ENCODE data around the gene TMED6.
"Not testable (repeated sequence)": the region's sequence is repeated elsewhere in the genome, so short reads cannot be mapped to it uniquely, and the experiment has no call there.

Gene TMED6

GRCh38 chr16:69365901-69366300 lies 14.3 kb upstream of the TMED6 start:
- CTCF ChIA-PET = no interaction called here
- no peak for TF ChIP-seq CTCF (conservative IDR thresholded peaks at IDR 0.05; ENCODE audit: low read depth)
- no peak for DNase-seq (ENCODE audit: low spot score)
- H3K27ac ChIP-seq = no peak overlapping the region
- POLR2A ChIA-PET (ENCODE audit: low non-redundant PET) = no interaction called here

- ChIA-PET POLR2A (ENCODE audit: low non-redundant PET) (no interaction called here), CTCF (no interaction called here)
- TF ChIP-seq CTCF (conservative IDR thresholded peaks at IDR 0.05; ENCODE audit: low read depth) = no peak
- H3K27ac ChIP-seq = no peak overlapping the region
- no peak for DNase-seq (ENCODE audit: low spot score)
Measured at GRCh38 chr16:69364088-69364487, 12.5 kb upstream of the TMED6 start.

DNA sequence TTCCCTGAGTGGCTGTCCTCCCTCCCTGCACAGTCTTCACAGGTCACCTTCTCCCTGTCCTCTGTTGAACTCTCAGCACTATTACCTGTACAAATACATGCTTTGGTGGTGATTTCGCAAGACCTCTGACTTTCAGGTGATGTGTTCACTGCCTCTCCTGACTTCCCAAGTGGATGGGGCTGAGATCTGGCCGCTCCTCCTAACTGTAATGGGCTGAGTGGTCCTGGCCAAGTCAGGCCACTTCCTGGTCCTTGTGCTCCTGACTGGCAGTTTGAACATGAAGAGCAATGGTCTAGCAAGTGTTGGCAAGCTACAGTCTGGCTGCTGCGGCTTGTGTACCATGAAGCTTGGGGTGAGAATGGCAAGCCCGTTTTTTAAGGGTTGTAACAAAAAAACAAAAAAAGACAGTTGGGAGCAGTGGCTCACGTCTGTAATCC lies 11.7 kb upstream of the TMED6 start:
- H3K27ac ChIP-seq = peak overlapping the region; percentile 20
- TF ChIP-seq CTCF (conservative IDR thresholded peaks at IDR 0.05; ENCODE audit: low read depth) = no peak
- DNase-seq (ENCODE audit: low spot score) = no peak
- ChIA-PET POLR2A (ENCODE audit: low non-redundant PET) (no interaction called here), CTCF (no interaction called here)

GRCh38 chr16:69360070-69360469 lies 8.5 kb upstream of the TMED6 start:
- CTCF ChIA-PET; DNase-seq (ENCODE audit: low spot score); POLR2A ChIA-PET (ENCODE audit: low non-redundant PET); H3K27ac ChIP-seq: not testable (repeated sequence)

DNA sequence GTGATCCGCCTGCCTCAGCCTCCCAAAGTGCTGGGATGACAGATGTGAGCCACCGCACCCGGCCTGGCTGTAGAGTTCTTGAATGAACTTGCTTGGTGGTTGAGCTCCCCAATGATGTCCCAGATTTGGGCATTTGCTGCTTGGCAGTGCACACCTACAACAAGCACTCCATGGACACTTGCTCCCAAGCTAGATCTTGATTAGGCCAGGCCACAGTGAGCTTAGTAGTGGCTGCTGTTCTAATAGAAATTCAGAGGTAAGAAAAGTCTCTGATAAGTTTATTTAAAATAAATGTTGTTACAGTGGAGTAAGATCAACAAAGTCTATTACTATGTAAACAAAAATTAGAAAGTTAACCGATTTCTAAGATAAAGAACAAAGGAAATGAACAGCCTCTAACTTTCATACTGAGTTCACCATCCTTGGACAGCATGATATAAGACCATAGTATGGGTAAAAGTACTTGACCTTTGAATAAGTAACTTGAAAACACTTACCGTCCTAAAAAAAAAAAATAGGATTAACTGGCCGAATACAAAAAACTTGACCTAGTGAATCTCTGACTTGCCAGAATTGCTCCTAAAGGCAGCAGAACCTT lies 951 bp downstream of the TMED6 start:
- POLR2A ChIA-PET (ENCODE audit: low non-redundant PET) = interaction anchor here (0.5 kb wide), 1 partner anchor 139 kb away, joined by 5 read pairs; no protein-coding TSS in a partner anchor
- CTCF ChIA-PET = no interaction called here
- TF ChIP-seq CTCF (conservative IDR thresholded peaks at IDR 0.05; ENCODE audit: low read depth) = no peak
- no peak for DNase-seq (ENCODE audit: low spot score)
- no peak overlapping the region; the same call in 1 of the 2 replicates for H3K27ac ChIP-seq

DNA sequence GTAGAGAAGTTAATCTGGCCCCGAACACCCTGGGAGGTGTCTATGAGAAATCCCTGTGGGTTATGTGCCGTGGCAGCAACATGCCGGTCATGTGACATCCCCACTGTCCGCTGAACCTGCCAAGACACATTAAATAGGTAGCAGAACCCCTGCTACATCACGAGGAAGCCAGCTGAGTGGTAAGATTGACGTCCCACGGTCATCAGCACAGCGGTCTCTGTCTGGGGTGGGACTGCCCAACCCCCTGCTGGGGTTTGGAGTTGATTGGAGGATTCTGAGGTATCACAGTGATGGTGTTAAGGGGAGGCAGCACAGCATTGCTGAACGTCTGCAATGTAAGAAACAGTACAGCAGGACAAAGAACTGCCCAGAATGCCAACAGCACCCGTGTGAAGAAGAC lies 2.0 kb downstream of the TMED6 start:
- TF ChIP-seq CTCF (conservative IDR thresholded peaks at IDR 0.05; ENCODE audit: low read depth) = no peak
- H3K27ac ChIP-seq = no peak overlapping the region
- CTCF ChIA-PET = no interaction called here
- no peak for DNase-seq (ENCODE audit: low spot score)
- POLR2A ChIA-PET (ENCODE audit: low non-redundant PET) = no interaction called here

GRCh38 chr16:69348222-69348621 lies 3.4 kb downstream of the TMED6 start:
- H3K27ac ChIP-seq = 0 out of 2 replicates have a peak overlapping the region, but pooled peaks have one; percentile 15
- CTCF ChIA-PET = interaction anchor here (0.6 kb wide), 1 partner anchor 1108 kb away, joined by 3 read pairs; no protein-coding TSS in a partner anchor
- TF ChIP-seq CTCF (conservative IDR thresholded peaks at IDR 0.05; ENCODE audit: low read depth) = no peak
- DNase-seq (ENCODE audit: low spot score) = no peak
- POLR2A ChIA-PET (ENCODE audit: low non-redundant PET) = no interaction called here

Data from RWPE1 (cell line).